Activated T-cell treated with anti-CD3 and anti-CD28 coated beads, Interleukin-2, amount 50 U/mL, for 48 hours (primary cell): ENCODE measurements around the gene LRRC32.
A peak's percentile ranks its signal among the peaks of the same experiment; 100 is the strongest.

Source experiments
- DNase-seq, 2 experiments: peaks; one replicate each; pipeline ENCODE4 v3.0.0-alpha.2; 2020

Gene LRRC32

GRCh38 chr11:76670485-76671236 lies at the start of gene LRRC32:
TSS of gene LRRC32 (minus strand) at chr11:76670747. CDS start at chr11:76665954, 4,793 bp downstream.
- peak in 1 of 2 experiments; percentile 47 for DNase-seq

GRCh38 chr11:76719686-76720085 lies 49.1 kb upstream of the LRRC32 start:
- no peak for DNase-seq

- no peak for DNase-seq
Observed at GRCh38 chr11:76719281-76719680, 48.7 kb upstream of the LRRC32 start.

GRCh38 chr11:76717816-76718215 lies 47.3 kb upstream of the LRRC32 start:
- no peak for DNase-seq

- DNase-seq, result no peak
Observed at GRCh38 chr11:76717369-76717768, 46.8 kb upstream of the LRRC32 start.

GRCh38 chr11:76716268-76716667 lies 45.7 kb upstream of the LRRC32 start:
- no peak for DNase-seq

GRCh38 chr11:76714493-76714892 lies 43.9 kb upstream of the LRRC32 start:
- no peak for DNase-seq

- DNase-seq, result no peak
Observed at GRCh38 chr11:76713499-76713898, 43.0 kb upstream of the LRRC32 start.

- DNase-seq, result no peak
Observed at GRCh38 chr11:76712125-76712524, 41.6 kb upstream of the LRRC32 start.

GRCh38 chr11:76709756-76710155 lies 39.2 kb upstream of the LRRC32 start:
- DNase-seq, result no peak

GRCh38 chr11:76708972-76709660 lies 38.6 kb upstream of the LRRC32 start:
- DNase-seq, result no peak

GRCh38 chr11:76707293-76707825 lies 36.8 kb upstream of the LRRC32 start:
- no peak for DNase-seq

GRCh38 chr11:76706667-76707066 lies 36.1 kb upstream of the LRRC32 start:
- no peak for DNase-seq

GRCh38 chr11:76705826-76706225 lies 35.3 kb upstream of the LRRC32 start:
- DNase-seq, result no peak

- DNase-seq, result no peak
Observed at GRCh38 chr11:76704171-76704948, 33.8 kb upstream of the LRRC32 start.

GRCh38 chr11:76703707-76704106 lies 33.2 kb upstream of the LRRC32 start:
- no peak for DNase-seq

GRCh38 chr11:76702336-76703128 lies 32.0 kb upstream of the LRRC32 start:
- DNase-seq, result no peak

- DNase-seq, result no peak
Observed at GRCh38 chr11:76701294-76702040, 30.9 kb upstream of the LRRC32 start.

GRCh38 chr11:76700177-76701100 lies 29.9 kb upstream of the LRRC32 start:
- no peak for DNase-seq

GRCh38 chr11:76699451-76700091 lies 29.0 kb upstream of the LRRC32 start:
- no peak for DNase-seq
